ENCODE data around the gene MRPL23.

- TF ChIP-seq, protein P1, sequence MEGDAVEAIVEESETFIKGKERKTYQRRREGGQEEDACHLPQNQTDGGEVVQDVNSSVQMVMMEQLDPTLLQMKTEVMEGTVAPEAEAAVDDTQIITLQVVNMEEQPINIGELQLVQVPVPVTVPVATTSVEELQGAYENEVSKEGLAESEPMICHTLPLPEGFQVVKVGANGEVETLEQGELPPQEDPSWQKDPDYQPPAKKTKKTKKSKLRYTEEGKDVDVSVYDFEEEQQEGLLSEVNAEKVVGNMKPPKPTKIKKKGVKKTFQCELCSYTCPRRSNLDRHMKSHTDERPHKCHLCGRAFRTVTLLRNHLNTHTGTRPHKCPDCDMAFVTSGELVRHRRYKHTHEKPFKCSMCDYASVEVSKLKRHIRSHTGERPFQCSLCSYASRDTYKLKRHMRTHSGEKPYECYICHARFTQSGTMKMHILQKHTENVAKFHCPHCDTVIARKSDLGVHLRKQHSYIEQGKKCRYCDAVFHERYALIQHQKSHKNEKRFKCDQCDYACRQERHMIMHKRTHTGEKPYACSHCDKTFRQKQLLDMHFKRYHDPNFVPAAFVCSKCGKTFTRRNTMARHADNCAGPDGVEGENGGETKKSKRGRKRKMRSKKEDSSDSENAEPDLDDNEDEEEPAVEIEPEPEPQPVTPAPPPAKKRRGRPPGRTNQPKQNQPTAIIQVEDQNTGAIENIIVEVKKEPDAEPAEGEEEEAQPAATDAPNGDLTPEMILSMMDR (IDR thresholded peaks at IDR 0.05; ENCODE audit: extremely low read depth in 1 of 2, insufficient read depth in 1 of 2, low read depth in 1 of 2, low read length in 2 of 2), result no peak
- TF ChIP-seq MAX (IDR thresholded peaks at IDR 0.05; ENCODE audit: insufficient read depth, insufficient read length) (no peak), POLR2A (IDR thresholded peaks at IDR 0.05; ENCODE audit: low read depth, low read length) (no peak), EZH2 (IDR thresholded peaks at IDR 0.05; ENCODE audit: borderline replicate concordance, low read depth, low read length, severe bottlenecking) (no peak)
Measured at GRCh38 chr11:1921574-1922141, 25.5 kb upstream of the MRPL23 start.
